ENCODE measurements around the gene GPAM. TPM values are rescaled to one million over a fixed set of nuclear protein-coding genes. Genes with fewer than 3 reads are reported as not detected.

The GPAM gene
- total RNA-seq, 1 donor from 2014 or later: 52.7 TPM

DNA sequence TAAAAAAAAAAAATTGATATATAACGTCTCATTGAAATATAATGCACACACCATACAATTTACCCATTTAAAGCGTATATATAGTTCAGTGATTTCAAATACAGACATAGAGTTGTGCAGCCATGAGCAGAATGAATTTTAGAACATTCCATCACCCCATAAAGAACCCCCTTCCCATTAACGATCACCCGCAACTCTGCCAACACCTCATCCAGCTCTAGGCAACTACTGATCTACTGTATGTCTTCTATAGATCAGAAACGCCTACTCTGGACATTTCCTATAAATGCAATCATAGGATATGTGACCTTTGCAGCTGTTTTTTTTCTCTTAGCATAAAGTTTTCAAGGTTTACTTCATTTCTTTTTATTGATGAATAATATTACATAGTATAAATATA lies 33.4 kb upstream of the GPAM start:
- Histone ChIP-seq H3K9ac (ENCODE audit: low read depth in 1 of 3, low read length in 3 of 3) (no peak overlapping the region), H3K27me3 (ENCODE audit: control insufficient read depth in 3 of 3, insufficient read depth in 3 of 3, low read length in 3 of 3) (peaks cover 0 to 3% (median 0%) of the 10 kb centered on the region in 3 donors), H3K27ac (ENCODE audit: low read depth, low read length) (no peak overlapping the region), H3K9me3 (ENCODE audit: control insufficient read depth in 3 of 3, low read length in 3 of 3) (peaks cover 0 to 8% (median 0%) of the 10 kb centered on the region in 3 donors), H3K4me1 (ENCODE audit: control insufficient read depth in 3 of 3, insufficient read depth in 3 of 3, low read length in 3 of 3) (no peaks in the 10 kb centered on the region), H3K4me3 (ENCODE audit: low read length in 3 of 3) (no peak overlapping the region), H3K36me3 (ENCODE audit: control insufficient read depth in 3 of 3, insufficient read depth in 3 of 3, low read length in 3 of 3) (no peaks in the 10 kb centered on the region)

DNA sequence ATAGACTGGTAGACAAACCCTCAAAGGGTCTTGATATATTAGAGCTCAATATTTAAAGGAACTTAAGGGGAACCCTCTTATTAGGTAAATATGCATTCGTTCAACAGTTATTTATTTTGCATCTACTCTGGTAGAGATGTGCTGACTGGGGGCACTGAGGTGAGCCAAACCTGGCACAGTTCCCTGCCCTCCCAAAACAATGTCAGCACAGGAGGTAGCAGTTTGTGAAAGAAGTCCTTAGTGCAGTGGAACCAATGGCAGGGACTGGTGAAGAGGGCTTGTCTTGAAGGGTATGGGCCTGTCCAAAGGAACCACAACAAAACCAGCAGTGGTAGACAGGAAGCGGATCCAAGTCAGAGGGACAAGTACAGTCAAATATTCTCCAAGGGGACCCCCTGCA lies 32.6 kb upstream of the GPAM start:
- H3K9ac ChIP-seq (ENCODE audit: low read depth in 1 of 3, low read length in 3 of 3): no peak overlapping the region
- no peaks in the 10 kb centered on the region for H3K4me1 ChIP-seq (ENCODE audit: control insufficient read depth in 3 of 3, insufficient read depth in 3 of 3, low read length in 3 of 3)
- H3K36me3 ChIP-seq (ENCODE audit: control insufficient read depth in 3 of 3, insufficient read depth in 3 of 3, low read length in 3 of 3): no peaks in the 10 kb centered on the region
- no peak overlapping the region for H3K27ac ChIP-seq (ENCODE audit: low read depth, low read length)
- H3K27me3 ChIP-seq (ENCODE audit: control insufficient read depth in 3 of 3, insufficient read depth in 3 of 3, low read length in 3 of 3): peaks cover 0 to 3% (median 0%) of the 10 kb centered on the region in 3 donors
- peaks cover 0 to 8% (median 0%) of the 10 kb centered on the region in 3 donors for H3K9me3 ChIP-seq (ENCODE audit: control insufficient read depth in 3 of 3, low read length in 3 of 3)
- no peak overlapping the region for H3K4me3 ChIP-seq (ENCODE audit: low read length in 3 of 3)

- peaks cover 0 to 4% (median 0%) of the 10 kb centered on the region in 3 donors for H3K9me3 ChIP-seq (ENCODE audit: control insufficient read depth in 3 of 3, low read length in 3 of 3)
- no peak overlapping the region for H3K9ac ChIP-seq (ENCODE audit: low read depth in 1 of 3, low read length in 3 of 3)
- no peak overlapping the region for H3K4me3 ChIP-seq (ENCODE audit: low read length in 3 of 3)
- no peaks in the 10 kb centered on the region for H3K4me1 ChIP-seq (ENCODE audit: control insufficient read depth in 3 of 3, insufficient read depth in 3 of 3, low read length in 3 of 3)
- H3K27me3 ChIP-seq (ENCODE audit: control insufficient read depth in 3 of 3, insufficient read depth in 3 of 3, low read length in 3 of 3): peaks cover 0 to 3% (median 0%) of the 10 kb centered on the region in 3 donors
- no peaks in the 10 kb centered on the region for H3K36me3 ChIP-seq (ENCODE audit: control insufficient read depth in 3 of 3, insufficient read depth in 3 of 3, low read length in 3 of 3)
- no peak overlapping the region for H3K27ac ChIP-seq (ENCODE audit: low read depth, low read length)
Observed at GRCh38 chr10:112215342-112215774, 31.8 kb upstream of the GPAM start.

- Histone ChIP-seq H3K4me3 (ENCODE audit: low read length in 3 of 3) (no peak overlapping the region), H3K9ac (ENCODE audit: low read depth in 1 of 3, low read length in 3 of 3) (no peak overlapping the region), H3K4me1 (ENCODE audit: control insufficient read depth in 3 of 3, insufficient read depth in 3 of 3, low read length in 3 of 3) (peaks cover 0 to under 1% (median 0%) of the 10 kb centered on the region in 3 donors), H3K9me3 (ENCODE audit: control insufficient read depth in 3 of 3, low read length in 3 of 3) (no peaks in the 10 kb centered on the region), H3K27ac (ENCODE audit: low read depth, low read length) (no peak overlapping the region), H3K27me3 (ENCODE audit: control insufficient read depth in 3 of 3, insufficient read depth in 3 of 3, low read length in 3 of 3) (peaks cover 0 to 3% (median 0%) of the 10 kb centered on the region in 3 donors), H3K36me3 (ENCODE audit: control insufficient read depth in 3 of 3, insufficient read depth in 3 of 3, low read length in 3 of 3) (no peaks in the 10 kb centered on the region)
Observed at GRCh38 chr10:112214298-112214926, 30.8 kb upstream of the GPAM start.

GRCh38 chr10:112213836-112214235 lies 30.3 kb upstream of the GPAM start:
- no peaks in the 10 kb centered on the region for H3K27me3 ChIP-seq (ENCODE audit: control insufficient read depth in 3 of 3, insufficient read depth in 3 of 3, low read length in 3 of 3)
- no peaks in the 10 kb centered on the region for H3K36me3 ChIP-seq (ENCODE audit: control insufficient read depth in 3 of 3, insufficient read depth in 3 of 3, low read length in 3 of 3)
- H3K27ac ChIP-seq (ENCODE audit: low read depth, low read length): no peak overlapping the region
- H3K9me3 ChIP-seq (ENCODE audit: control insufficient read depth in 3 of 3, low read length in 3 of 3): no peaks in the 10 kb centered on the region
- H3K4me1 ChIP-seq (ENCODE audit: control insufficient read depth in 3 of 3, insufficient read depth in 3 of 3, low read length in 3 of 3): peaks cover under 1 to 6% (median 3%) of the 10 kb centered on the region in 3 donors
- no peak overlapping the region for H3K4me3 ChIP-seq (ENCODE audit: low read length in 3 of 3)
- H3K9ac ChIP-seq (ENCODE audit: low read depth in 1 of 3, low read length in 3 of 3): no peak overlapping the region

DNA sequence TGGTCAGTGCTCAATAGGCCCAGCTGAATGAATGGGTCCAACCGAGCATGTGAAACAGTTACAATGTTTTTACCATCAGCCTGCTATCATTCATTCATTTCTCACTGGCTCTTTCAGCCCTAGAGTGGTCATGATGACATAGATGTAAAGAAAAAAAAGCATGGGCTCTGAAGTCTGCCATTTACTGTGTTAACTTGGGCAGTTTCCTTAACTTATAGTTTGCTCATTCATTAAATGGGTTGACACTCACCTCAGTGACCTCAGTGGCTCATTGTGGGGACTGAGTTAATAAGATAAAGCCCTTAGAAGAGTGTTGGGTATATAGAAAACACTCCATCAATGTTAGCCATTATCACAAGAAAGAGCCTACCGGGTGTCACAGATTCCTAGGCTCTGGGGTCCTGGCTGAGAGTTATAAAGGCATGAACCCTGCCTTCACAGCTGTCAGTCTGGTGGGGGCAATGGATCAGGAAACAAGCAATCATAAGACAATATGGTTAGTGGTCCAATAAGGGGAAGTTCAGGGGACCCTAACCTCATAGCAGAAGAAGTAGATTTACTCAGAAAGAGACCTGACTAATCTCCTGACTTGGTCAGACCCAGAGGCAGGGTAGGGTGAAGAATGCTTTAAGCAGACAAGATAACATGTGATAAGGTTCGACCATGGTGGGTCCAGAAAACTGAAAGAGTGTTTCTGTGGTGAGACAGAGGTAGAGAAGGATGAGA lies 29.7 kb upstream of the GPAM start:
- H3K9me3 ChIP-seq (ENCODE audit: control insufficient read depth in 3 of 3, low read length in 3 of 3): no peaks in the 10 kb centered on the region
- H3K27me3 ChIP-seq (ENCODE audit: control insufficient read depth in 3 of 3, insufficient read depth in 3 of 3, low read length in 3 of 3): no peaks in the 10 kb centered on the region
- no peaks in the 10 kb centered on the region for H3K36me3 ChIP-seq (ENCODE audit: control insufficient read depth in 3 of 3, insufficient read depth in 3 of 3, low read length in 3 of 3)
- H3K9ac ChIP-seq (ENCODE audit: low read depth in 1 of 3, low read length in 3 of 3): no peak overlapping the region
- no peak overlapping the region for H3K4me3 ChIP-seq (ENCODE audit: low read length in 3 of 3)
- no peak overlapping the region for H3K27ac ChIP-seq (ENCODE audit: low read depth, low read length)
- peaks cover 2 to 12% (median 7%) of the 10 kb centered on the region in 3 donors for H3K4me1 ChIP-seq (ENCODE audit: control insufficient read depth in 3 of 3, insufficient read depth in 3 of 3, low read length in 3 of 3)

DNA sequence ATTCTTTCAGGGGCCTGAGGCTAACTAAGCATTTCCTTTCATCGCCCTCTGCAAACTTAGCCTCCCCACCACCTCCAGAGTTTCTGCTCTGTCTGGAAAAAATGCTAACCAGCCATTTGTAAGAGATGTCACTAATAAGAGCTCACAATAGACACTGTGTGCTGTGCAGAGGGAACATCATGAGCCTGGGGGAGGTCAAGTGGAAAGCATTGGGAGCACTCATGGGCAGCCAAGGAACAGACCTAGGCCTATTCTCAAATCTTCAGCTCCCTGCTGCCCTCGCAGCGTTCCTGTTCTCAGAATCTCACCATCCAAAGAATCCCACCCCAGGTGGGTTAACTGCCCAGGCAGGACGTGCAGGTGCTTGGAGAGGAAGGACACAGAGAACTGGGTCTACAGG lies 27.1 kb upstream of the GPAM start:
- Histone ChIP-seq H3K36me3 (ENCODE audit: control insufficient read depth in 3 of 3, insufficient read depth in 3 of 3, low read length in 3 of 3) (no peaks in the 10 kb centered on the region), H3K9ac (ENCODE audit: low read depth in 1 of 3, low read length in 3 of 3) (no peak overlapping the region), H3K4me3 (ENCODE audit: low read length in 3 of 3) (no peak overlapping the region), H3K9me3 (ENCODE audit: control insufficient read depth in 3 of 3, low read length in 3 of 3) (no peaks in the 10 kb centered on the region), H3K27ac (ENCODE audit: low read depth, low read length) (no peak overlapping the region), H3K27me3 (ENCODE audit: control insufficient read depth in 3 of 3, insufficient read depth in 3 of 3, low read length in 3 of 3) (no peaks in the 10 kb centered on the region), H3K4me1 (ENCODE audit: control insufficient read depth in 3 of 3, insufficient read depth in 3 of 3, low read length in 3 of 3) (peaks cover 2 to 21% (median 18%) of the 10 kb centered on the region in 3 donors)

GRCh38 chr10:112209684-112210131 lies 26.1 kb upstream of the GPAM start:
- Histone ChIP-seq H3K4me1 (ENCODE audit: control insufficient read depth in 3 of 3, insufficient read depth in 3 of 3, low read length in 3 of 3) (peaks cover 2 to 21% (median 18%) of the 10 kb centered on the region in 3 donors), H3K9ac (ENCODE audit: low read depth in 1 of 3, low read length in 3 of 3) (no peak overlapping the region), H3K9me3 (ENCODE audit: control insufficient read depth in 3 of 3, low read length in 3 of 3) (no peaks in the 10 kb centered on the region), H3K27me3 (ENCODE audit: control insufficient read depth in 3 of 3, insufficient read depth in 3 of 3, low read length in 3 of 3) (no peaks in the 10 kb centered on the region), H3K4me3 (ENCODE audit: low read length in 3 of 3) (no peak overlapping the region), H3K36me3 (ENCODE audit: control insufficient read depth in 3 of 3, insufficient read depth in 3 of 3, low read length in 3 of 3) (no peaks in the 10 kb centered on the region), H3K27ac (ENCODE audit: low read depth, low read length) (no peak overlapping the region)

DNA sequence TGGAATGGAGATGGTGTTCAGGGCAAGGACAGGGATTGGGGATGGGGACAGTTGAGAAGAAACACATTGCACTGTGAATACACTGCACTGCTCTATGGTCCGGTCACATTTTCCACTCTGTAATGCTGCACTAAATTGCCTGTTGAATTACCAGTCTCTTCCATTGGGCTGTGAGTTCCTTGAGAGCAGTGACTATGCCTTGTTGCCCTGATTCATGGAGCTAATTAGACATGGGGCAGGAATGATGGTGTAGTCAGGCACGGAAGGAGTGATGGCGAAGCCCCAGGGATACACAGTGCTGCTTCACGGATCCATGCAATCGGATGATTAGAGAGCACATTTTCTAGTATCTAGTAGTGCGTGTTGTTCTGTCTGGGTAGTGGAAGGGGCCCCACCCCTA lies 25.4 kb upstream of the GPAM start:
- Histone ChIP-seq H3K36me3 (ENCODE audit: control insufficient read depth in 3 of 3, insufficient read depth in 3 of 3, low read length in 3 of 3) (no peaks in the 10 kb centered on the region), H3K4me1 (ENCODE audit: control insufficient read depth in 3 of 3, insufficient read depth in 3 of 3, low read length in 3 of 3) (peaks cover 2 to 21% (median 18%) of the 10 kb centered on the region in 3 donors), H3K4me3 (ENCODE audit: low read length in 3 of 3) (no peak overlapping the region), H3K9ac (ENCODE audit: low read depth in 1 of 3, low read length in 3 of 3) (no peak overlapping the region), H3K27me3 (ENCODE audit: control insufficient read depth in 3 of 3, insufficient read depth in 3 of 3, low read length in 3 of 3) (no peaks in the 10 kb centered on the region), H3K9me3 (ENCODE audit: control insufficient read depth in 3 of 3, low read length in 3 of 3) (no peaks in the 10 kb centered on the region), H3K27ac (ENCODE audit: low read depth, low read length) (peak overlapping the region; percentile 20)

DNA sequence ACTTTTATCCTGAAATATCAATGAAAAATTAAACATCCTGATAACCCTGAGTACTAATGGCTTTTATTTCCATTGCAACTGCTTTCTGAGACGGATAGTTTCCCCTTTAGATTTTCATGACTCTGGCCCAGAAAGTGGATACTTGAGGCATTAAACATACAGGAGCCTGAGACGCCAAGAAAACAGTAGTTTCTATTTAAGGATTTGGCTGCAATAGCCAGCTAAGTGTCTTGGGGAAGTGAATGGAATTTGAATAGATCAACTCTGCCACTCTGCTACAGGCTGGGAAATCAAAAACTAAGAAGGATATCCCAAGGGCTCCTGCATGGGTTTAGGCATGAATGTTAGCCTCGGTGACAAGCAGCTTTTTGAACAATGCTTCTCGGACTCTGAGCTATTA lies 24.7 kb upstream of the GPAM start:
- peak overlapping the region; percentile 20 for H3K27ac ChIP-seq (ENCODE audit: low read depth, low read length)
- peaks cover 2 to 21% (median 18%) of the 10 kb centered on the region in 3 donors for H3K4me1 ChIP-seq (ENCODE audit: control insufficient read depth in 3 of 3, insufficient read depth in 3 of 3, low read length in 3 of 3)
- no peaks in the 10 kb centered on the region for H3K27me3 ChIP-seq (ENCODE audit: control insufficient read depth in 3 of 3, insufficient read depth in 3 of 3, low read length in 3 of 3)
- H3K9ac ChIP-seq (ENCODE audit: low read depth in 1 of 3, low read length in 3 of 3): no peak overlapping the region
- H3K4me3 ChIP-seq (ENCODE audit: low read length in 3 of 3): no peak overlapping the region
- H3K36me3 ChIP-seq (ENCODE audit: control insufficient read depth in 3 of 3, insufficient read depth in 3 of 3, low read length in 3 of 3): no peaks in the 10 kb centered on the region
- no peaks in the 10 kb centered on the region for H3K9me3 ChIP-seq (ENCODE audit: control insufficient read depth in 3 of 3, low read length in 3 of 3)
